Stimulated activated CD4-positive, alpha-beta T cell treated with anti-CD3 and anti-CD28 coated beads, Interleukin-2, amount 100 ng/mL, for 24 hours (primary cell): ENCODE measurements around the gene GPR17.

ENCODE experiments used
- DNase-seq, 2 donors: peaks; one replicate each; pipeline ENCODE4 v3.0.0-alpha.2; 2020

GPR17 gene

DNA sequence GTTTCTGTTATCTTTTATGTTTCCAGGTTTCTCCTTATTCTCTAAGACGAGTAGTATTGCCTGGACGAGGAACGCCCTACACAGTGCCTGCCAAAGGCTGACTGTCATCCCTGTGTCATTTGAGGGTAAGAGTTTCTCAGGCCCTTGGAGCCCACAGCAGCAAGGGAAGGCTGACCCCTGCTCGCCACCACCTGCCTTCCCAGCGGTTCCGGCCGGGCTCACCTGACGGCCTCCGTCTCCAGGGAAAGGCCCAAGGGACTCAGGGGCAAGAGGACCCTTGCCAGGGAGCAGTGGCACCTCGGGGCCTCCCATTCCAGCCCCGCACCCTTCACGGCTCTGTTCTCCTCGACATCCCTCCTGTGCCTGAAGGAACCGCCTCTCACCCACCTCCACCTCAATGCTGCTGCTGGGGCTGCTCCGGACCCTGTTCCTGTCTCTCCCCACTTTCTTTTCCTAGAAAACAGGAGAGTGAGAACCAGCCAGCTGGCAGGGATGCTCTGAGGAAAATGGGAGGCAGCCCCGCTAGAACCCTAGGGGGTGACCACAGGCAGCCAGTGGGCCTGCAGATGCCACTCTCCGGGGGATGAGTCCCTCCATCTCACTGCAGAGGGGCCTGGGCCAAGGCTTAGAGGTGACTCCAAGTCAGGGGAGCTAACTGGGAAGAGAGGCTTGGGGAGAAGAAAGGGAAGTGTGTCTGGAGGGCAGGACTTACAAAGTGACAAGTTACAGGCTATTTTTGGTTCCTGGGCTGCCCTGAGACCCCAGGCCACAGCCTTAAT lies 27.5 kb downstream of the GPR17 start:
- DNase-seq, result no peak

DNA sequence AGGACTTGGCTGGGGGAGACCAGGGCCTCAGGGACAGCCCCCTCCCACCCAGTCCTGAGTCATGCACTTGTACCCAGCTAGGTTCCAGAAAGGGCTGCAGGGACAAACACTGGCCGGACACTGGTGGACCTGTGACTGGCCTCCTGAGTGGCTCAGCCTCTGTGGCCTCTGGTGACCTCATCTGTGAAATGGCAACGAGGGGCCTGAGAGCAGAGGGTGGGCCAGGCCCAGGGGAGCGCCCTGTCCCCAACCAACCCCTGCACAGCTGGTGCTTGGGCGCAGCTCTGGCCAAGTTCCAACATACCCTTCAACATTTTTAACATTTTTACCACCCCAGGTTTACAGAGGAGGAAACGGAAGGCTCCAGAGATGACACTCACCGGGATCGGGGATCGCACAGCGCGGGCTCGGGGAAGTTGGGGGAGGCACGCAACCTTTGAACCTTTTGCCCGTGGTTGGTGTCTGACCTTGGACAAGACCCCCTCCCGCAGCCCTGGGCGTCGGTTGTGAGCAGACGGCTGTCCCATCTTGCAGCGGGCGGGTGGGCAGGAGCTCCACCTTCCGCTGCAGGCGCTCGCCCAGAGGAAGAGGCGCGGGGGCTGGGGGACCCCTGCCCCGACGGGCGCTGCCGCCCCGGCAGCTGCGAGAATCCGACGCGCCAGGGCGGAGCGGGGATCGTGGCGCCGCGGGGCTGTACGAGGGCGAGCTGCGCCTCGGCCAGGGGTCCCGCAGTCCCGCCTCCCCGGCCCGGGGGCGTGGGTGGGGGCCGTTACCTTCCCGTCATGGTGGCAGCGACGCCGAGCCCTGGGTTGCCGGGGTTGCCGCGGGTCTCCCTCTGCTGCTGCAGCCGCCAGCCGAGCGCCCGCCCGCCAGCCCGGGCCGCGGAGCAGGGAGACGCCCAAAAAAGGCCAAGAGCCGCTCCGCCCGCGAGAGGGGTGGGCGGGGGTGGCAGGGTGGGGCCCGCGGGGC lies 28.6 kb downstream of the GPR17 start:
- peak in 1 of 2 donors; percentile 42 for DNase-seq

DNA sequence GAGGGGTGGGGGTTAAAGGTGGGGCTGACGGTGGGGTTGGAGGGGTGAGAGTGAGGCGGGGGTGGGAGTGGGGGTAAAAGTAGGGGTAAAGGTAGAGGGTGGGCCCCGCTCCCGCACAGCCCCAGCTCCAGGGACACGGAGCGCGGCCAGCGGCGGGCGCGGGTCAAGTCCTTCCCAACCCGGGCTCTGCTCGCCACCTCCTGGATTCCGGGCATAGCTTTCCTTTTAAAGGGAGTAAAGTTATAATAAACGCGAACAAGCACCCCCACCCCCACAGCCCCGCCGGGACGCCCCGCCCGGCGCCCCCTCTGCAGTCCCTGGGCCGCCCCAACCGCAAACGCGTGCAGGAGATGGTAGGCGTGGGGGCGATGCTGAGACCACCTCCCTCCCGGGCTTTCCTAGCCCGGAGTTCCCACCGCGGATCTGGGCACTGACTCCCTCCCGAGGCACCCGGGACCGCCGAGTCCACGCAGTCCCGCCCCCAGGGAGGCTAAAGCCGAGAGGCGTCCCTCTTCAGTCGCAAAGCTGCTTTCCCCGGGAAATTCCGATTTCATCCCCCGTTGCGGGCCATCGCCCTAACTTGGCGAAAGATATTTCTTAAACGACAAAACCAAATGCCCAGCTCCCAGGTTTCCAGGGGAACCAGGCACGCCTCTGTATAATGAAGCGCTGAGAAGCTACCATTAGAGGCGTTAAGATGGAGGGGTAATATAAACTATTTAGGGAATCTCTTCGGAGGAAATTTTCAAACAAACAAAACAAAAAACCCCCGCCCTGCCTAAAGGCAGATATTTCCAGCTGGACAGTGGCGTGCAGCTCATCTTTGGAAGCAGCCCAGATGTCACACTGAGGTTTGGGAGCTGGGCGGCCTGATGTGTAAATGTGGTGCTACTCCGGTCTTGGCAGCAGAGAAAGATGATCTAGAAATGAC lies 29.6 kb downstream of the GPR17 start, which contains the start of gene LIMS2:
Gene LIMS2, minus strand, starts transcription at position 200 of the 931 bp plus-strand sequence. CDS start 506 bp downstream, outside the sequence.
- peak in 1 of 2 donors; percentile 10 for DNase-seq

DNA sequence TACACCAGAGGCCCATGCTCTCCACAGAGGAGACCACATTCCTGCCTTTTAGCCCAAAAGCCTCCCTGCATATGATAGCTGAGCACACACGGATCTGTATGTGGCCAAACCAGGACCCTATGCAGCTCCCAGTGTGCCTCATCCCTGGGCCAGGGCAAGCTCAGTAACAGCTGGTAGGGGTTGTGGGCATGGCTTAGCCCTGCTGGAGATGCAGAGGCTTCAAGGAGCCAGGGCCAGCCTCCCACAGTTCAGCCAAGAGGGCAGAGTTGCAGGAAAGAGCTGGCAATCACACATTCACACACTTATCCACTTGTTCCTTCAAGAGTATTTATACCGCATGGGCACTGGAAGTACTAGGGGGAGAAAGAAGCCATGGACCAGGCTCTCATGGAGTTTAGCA lies 31.0 kb downstream of the GPR17 start:
- DNase-seq, result no peak

DNA sequence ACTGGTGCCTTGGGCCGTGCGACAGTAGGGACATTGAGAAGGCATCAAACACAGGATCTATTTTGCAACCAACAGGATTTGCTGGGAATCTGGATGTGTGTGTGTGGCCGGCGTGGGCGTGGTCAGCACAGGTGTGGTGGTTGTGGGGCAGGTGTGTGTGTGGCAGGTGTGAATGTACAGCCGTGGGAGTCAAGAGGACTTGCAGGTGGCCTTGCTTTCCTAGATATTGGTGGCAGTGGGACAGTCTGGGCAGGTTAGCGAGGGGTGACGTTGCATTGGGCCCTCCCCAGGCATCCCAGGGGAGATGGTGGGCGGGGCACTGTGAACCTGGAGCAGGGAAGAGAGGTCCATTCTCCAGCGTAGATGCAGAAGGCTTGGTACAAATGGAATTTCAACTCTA lies 32.6 kb downstream of the GPR17 start:
- DNase-seq, result no peak

DNA sequence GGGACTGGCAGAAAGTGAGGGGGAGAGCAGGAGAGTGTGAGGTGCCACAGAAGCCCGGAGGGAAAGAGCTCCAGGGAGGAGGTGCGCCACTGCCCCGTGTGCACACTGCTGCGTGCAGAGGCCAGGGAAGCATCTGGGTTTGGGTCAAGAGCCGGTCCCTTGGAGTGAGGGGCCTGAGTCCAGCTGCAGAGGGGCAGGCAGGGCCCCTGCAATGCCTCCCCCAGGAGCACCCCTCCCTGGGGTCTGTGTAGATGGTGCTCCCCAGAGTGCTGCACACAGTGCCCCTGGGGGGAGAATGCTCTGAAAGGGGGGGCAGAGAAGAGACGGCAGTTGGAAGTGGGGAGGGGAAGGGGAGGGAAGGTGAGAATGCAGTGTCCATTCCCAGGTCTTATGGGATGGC lies 33.0 kb downstream of the GPR17 start:
- no peak for DNase-seq

DNA sequence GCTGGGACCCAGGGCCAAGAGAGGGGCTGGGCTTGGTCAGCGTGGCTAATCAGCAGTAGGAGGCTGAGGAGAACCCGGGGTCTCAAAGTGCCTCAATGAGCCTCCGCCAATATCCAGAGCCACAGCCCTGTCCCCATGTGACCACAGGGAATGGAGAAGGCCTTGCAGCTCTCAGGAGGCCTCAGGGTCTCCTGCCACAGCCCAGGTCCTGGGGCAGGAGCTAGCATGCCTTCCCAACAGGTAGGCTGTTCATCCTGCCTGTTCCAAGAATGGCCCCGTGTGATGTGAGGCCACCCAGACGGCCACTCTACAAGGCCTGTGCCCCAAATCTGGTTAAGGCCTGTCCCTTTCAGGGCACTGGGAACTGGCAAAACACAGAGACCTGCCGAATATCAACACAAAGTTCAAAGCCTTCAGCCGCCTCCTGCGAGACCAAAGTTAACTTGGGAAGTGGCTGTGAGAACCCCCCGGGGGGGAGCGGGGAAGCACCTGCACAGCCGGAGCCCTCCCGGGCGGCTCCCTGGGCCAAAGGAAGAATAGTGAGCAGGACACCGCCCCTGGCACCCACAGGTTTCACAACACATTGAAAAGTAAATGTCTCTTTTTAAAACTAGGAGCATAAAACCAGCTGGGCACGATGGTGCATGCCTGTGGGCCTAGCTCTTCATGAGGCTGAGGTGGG lies 33.9 kb downstream of the GPR17 start:
- no peak for DNase-seq

DNA sequence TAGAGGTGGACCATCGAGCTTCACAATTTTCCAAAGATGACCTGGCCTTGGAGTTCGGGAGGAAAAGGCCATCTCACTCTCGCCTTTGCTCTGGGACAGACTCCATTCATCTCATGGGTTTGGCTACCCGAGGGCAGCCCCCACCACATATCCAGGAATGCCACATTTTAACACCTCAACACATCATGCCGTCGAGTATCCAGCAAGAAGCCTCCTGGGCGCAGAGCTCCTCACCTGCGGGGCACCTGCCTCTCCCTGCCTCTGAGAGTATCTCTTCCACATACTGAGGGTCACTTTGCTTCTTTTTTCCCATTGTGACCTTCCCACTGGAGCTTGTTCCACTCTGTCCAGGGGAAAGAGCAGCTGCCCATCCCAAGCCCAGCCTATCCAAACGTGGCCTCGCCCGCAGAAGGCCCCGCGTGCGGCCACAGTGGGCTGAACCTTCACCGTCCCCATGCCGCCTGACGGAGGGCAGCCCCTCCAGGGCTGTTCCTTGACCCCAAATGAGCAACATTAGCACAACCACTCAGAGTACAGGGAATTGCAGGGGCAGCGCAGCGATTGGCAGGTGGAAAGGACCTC lies 34.8 kb downstream of the GPR17 start:
- no peak for DNase-seq

DNA sequence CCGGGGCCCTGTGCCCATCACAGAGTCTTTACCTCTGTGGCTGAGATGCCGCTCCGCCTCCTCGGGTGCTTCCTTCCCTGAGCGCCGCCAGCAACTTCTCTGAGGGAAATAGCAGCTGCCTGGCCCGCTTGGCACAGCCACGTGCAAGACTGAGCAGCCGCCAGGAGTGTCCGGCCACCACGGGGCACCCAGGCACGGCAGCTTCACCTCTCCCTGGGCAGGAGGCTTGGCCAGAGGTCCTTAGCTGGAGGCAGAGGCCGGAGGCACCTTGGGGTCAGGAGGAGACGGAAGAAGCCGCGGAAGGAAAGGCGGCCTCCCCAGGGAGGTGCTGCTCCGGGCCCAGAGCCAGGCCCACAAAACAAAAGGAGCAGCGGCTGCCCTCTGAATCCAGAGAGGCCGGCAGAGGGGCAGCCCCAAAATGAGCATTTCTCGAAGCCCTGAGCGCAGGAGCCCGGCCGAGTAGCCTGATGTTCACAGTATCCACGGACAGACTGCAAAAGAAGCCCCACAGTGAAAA lies 35.4 kb downstream of the GPR17 start:
- no peak for DNase-seq

DNA sequence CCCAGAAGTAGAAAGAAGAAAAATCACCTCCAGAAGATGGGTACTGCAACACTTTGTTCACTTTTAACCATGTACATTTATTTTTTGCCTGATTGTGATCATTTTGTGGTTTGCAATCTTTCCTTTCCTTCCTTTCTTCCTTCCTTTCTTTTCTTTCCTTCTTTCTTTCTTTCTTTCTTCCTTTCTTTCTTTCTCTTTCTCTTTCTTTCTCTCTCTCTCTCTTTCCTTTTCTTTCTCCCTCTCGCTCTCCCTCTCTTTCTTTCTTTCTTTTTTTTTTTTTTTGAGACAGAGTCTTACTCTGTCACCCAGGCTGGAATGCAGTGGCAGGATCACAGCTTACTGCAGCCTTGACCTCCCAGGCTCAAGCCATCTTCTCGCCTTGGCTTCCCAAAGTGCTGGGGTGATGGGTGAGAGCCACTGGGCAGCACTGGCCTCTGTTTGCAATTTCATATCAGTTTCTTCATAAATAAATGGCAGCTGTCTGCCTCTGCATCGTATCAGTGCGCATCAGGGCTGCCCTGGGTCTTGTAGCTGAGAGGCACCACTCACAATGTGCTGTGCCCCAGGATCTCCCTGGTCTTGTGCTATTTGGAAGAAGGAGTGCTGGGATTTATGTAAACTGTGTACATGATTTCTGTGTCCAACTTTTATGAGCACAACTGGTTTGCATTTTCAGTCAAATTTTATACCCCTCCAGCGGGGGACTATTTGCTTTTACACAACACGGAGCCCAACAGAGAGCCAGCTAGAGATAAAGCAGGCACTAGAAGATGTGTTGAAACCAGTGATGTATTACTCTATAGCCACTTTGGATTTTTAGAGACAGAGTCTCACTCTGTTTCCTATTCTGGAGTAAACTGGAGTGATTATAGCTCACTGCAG lies 36.3 kb downstream of the GPR17 start:
- no peak for DNase-seq

DNA sequence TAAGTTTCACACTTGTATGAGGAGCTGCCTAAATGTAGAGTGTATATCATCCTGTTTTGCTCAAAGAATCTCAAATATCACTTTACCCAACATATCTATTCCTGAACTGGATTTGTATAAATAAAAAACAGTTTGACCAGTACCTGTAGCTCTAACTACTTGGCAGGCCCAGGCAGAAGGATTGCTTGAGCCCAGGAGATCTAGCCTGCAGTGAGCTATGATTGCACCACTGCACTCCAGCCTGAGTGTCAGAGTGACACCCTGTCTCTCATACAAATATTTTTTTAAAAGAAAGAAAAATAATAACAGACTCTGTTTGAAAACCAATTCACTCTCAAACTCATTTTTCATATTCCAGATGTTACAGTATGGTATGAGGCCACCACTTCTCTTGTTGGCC lies 37.1 kb downstream of the GPR17 start:
- DNase-seq, result no peak

DNA sequence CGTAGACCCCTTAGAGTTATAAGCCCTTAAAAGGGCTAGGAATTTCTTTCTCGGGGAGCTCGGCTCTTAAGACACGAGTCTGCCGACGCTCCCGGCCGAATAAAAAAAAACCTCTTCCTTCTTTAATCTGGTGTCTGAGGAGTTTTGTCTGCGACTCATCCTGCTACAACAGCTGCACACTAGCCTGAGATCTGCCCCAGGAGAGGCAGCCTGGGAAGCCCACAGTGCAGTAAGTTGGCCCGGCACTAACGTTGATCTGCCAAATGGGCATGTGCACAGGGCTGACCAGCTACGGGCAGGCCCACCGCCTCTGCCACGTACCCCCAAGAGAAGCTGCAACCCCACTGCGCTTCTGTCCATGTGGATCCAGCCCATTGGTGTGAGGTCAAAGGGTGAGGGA lies 37.8 kb downstream of the GPR17 start:
- DNase-seq, result no peak

DNA sequence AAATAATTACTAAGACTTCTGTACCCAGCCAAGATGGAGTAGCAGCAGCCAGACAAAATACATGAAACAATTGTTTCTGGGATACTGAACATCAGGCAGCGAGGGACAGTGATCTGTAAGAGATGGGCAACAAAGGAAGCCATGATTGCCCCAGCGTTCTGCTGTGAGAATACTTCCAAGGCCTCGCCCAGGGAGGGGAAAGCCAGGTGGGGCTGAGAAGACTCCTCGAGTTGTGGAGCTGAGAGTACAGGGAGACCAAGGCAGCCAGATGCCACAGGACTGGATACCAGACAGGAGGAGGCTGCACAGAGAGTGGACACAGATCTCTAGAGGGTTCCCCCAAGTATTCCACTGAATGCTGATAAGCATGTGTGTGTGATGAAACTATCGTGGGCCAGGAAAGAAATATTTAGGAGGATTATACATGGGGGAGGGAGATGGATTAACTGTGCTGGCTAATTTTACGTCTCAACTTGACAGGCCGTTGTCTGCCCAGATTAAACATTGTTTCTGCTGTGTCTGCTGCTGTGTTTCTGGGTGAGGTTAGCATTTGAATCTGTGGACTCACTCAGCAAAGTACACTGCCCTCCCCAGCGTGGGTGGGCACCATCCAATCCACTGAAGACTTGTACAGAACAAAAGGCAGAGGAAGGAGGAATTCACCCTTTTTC lies 39.6 kb downstream of the GPR17 start:
- no peak for DNase-seq

DNA sequence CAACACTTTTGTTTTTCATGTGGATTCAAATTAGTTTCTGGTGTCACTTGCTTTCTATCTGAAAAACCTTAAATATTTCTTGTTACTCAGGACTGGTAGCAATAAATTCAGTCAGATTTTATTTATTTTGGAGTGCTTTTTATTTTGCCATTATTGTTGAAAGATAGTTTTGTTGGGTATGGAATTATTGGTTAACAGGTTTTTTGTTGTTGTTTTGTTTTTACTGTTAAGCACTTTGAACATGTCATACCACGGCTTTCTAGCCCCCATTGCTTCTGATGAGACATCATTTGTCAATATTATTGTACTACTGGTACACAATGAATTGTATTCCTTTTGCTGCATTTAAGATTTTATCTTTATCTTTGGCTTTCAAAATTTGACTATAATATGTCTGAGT lies 42.5 kb downstream of the GPR17 start:
- DNase-seq, result no peak

DNA sequence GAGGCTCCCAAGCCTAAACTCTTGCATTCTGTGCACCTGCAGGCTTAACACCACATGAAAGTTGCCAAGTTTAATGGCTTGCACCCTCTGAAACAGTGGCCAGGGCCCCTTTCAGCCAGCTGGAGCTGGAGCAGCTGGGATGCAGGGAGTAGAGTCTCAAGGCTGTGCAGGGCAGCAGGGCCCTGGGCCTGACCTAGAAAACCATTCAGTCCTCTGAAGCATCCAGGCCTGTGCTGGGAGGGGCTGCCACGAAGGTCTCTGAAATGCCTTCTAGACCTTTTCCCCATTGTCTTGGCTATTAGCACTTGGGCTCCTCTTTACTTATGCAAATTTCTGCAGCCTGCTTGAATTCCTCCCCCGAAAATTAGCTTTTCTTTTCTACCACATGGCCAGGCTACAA lies 44.7 kb downstream of the GPR17 start:
- DNase-seq, result no peak

DNA sequence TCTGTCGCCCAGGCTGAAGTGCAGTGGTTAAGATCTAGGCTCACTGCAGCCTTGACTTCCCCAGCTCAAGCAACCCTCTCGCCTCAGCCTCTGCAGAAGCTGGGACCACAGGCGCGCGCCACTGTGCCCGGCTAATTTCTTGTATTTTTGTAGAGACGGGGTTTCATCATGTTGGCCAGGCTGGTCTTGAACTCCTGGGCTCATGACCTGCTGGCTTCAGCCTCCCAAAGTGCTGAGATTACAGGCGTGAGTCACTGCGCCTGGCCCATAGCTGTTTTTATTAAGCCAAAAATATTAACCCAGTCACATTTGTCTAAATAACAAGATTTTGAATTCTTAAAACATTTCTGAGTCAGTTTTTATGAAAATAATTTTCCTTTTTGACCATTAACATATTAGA lies 49.0 kb downstream of the GPR17 start:
- no peak for DNase-seq

DNA sequence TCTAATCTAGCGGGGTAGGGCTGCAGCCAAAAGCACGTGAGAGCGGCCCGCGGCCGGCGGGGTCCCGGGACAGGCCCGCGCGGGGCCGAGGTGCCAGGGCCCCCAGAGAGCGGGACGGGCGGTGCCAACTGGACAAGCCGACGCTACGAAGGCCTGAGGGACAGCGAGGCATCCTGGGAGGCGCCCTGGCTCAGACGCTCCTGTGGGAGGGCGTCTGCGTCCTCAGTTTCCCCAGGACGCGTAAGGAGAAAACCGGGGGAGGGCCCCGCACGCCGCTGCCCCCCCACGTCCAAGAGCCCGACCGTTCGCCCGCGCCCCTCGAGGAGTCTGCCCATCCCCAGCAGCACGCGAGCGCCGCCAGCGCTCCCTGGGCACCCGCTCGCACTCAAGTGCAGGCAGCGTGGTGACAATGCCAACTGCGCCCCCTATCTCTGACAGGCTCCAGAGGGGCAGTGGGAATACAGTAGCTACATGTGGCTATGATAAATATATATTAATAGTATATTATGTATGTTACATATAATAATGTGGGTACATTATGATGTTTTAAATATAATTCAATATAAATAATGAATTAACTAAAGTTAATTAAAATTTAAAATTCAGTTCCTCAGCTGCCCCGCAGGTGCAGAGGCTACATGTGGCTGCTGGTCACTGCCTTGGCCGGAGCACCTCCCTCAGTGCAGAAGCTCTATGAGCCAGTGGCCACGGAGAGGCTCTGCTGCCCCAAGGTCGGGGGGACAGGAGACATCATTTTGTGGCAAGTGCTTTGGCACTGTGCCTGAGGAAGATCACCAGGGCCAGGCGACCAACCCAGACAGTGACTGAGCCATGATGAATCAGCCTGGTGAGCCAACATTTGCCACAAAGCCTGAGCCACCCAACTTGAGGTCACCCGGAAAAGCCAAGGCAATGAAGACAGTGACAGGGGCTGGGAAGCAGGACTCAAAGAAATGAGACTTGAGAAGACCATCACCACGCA lies 49.8 kb downstream of the GPR17 start:
- DNase-seq, result peak; percentile 45 to 66

DNA sequence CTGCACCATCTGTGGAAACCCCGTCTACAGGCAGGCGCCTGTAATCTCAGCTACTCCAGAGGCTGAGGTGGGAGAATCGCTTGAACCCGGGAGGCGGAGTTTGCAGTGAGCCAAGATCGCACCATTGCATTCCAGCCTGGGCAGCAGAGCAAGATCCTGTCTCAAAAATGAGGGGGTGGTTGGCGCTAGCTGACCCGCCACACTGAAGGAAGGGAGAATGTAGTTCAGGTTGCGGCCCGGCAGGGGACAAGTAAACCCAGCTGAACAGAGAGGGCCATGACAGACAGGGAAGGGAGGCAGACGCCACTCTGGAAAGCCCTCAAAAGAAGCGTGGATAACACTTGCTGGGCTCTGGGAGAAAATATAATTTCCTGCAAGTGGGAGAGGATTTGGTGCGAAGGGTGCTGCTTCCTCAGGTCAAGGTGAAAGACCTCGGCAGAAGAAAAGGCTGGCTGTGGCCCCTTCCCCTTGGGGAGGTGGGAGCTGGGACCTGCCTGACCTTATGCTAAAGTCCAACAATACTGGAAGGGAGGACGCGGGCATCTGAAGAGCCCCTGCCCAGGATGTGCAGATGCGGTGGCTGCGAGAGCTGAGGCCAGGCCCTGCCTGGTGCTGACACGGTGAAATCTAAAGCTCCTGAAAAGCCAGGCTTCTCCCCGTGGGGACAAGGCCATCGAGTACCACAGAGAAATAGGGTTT lies 51.7 kb downstream of the GPR17 start:
- DNase-seq, result no peak
